GM19372 (cell line): ENCODE results near the gene OBP2B.

Experiments
- ATAC-seq: cut with Tn5 transposase; IDR thresholded peaks from one replicate; pipeline ENCODE4 v1.9.1; 2021; ENCODE audit warnings: mild to moderate bottlenecking, low read depth, moderate library complexity; ENCODE audit not compliant: unreplicated experiment

The OBP2B gene

GRCh38 chr9:133202688-133203453 is 6.2 kb downstream of the OBP2B start:
- no peak for ATAC-seq

- ATAC-seq: no peak
These were observed 6.9 kb downstream of the OBP2B start for GRCh38 chr9:133202145-133202513.

- no peak for ATAC-seq
These were observed 7.5 kb downstream of the OBP2B start for GRCh38 chr9:133201424-133202144.

- no peak for ATAC-seq
These were observed 8.4 kb downstream of the OBP2B start for GRCh38 chr9:133200631-133201030.

- no peak for ATAC-seq
These were observed 9.3 kb downstream of the OBP2B start for GRCh38 chr9:133199648-133200321.

- no peak for ATAC-seq
These were observed 14.0 kb downstream of the OBP2B start for GRCh38 chr9:133195029-133195428.

GRCh38 chr9:133194597-133194996 is 14.5 kb downstream of the OBP2B start:
- no peak for ATAC-seq

- no peak for ATAC-seq
These were observed 17.1 kb downstream of the OBP2B start for GRCh38 chr9:133191989-133192388.

- ATAC-seq: no peak
These were observed 19.2 kb downstream of the OBP2B start for GRCh38 chr9:133189826-133190225.

GRCh38 chr9:133188843-133189180 is 20.2 kb downstream of the OBP2B start:
- ATAC-seq: no peak

GRCh38 chr9:133188006-133188842 is 20.8 kb downstream of the OBP2B start:
- no peak for ATAC-seq

- no peak for ATAC-seq
These were observed 21.5 kb downstream of the OBP2B start for GRCh38 chr9:133187561-133188005.

GRCh38 chr9:133186736-133187135 is 22.3 kb downstream of the OBP2B start:
- ATAC-seq: no peak

- ATAC-seq: no peak
These were observed 24.1 kb downstream of the OBP2B start for GRCh38 chr9:133184971-133185370.

GRCh38 chr9:133182151-133182550 is 26.9 kb downstream of the OBP2B start:
- ATAC-seq: no peak

GRCh38 chr9:133181561-133181960 is 27.5 kb downstream of the OBP2B start:
- ATAC-seq: no peak

- ATAC-seq: no peak
These were observed 28.1 kb downstream of the OBP2B start for GRCh38 chr9:133180953-133181352.

- no peak for ATAC-seq
These were observed 36.0 kb downstream of the OBP2B start for GRCh38 chr9:133173056-133173455.

GRCh38 chr9:133171161-133171961 is 37.7 kb downstream of the OBP2B start:
- ATAC-seq: no peak

- ATAC-seq: no peak
These were observed 38.3 kb downstream of the OBP2B start for GRCh38 chr9:133170716-133171115.
